Measurements from ENCODE around the gene CDK10. TPM values are rescaled to one million over a fixed set of nuclear protein-coding genes. Genes with fewer than 3 reads are reported as not detected.
A peak's percentile ranks its signal among the peaks of the same experiment; 100 is the strongest.
"Not testable (repeated sequence)": the region's sequence is repeated elsewhere in the genome, so short reads cannot be mapped to it uniquely, and the experiment has no call there.

CDK10 gene
- total RNA-seq, 1 donor from 2014 or later = 40.5 TPM

- not testable (repeated sequence) for H3K27ac ChIP-seq (ENCODE audit: low read depth, low read length); H3K27ac Mint-ChIP-seq (ENCODE audit: unreplicated experiment); H3K4me1 Mint-ChIP-seq (ENCODE audit: low read depth, unreplicated experiment); H4K20me1 ChIP-seq (ENCODE audit: insufficient read depth, low read length); H3K9me3 Mint-ChIP-seq (ENCODE audit: unreplicated experiment); H3K9me3 ChIP-seq (ENCODE audit: insufficient read depth, low read depth, low read length); H3K27me3 Mint-ChIP-seq (ENCODE audit: low read depth, unreplicated experiment); H3K4me3 Mint-ChIP-seq (ENCODE audit: unreplicated experiment); H3K36me3 ChIP-seq (ENCODE audit: insufficient read depth, low read length); H2AFZ ChIP-seq (ENCODE audit: low read depth, low read length); H3K79me2 ChIP-seq (ENCODE audit: insufficient read depth, low read length); H3K4me3 ChIP-seq (ENCODE audit: insufficient read depth, low read depth, low read length); H3K27me3 ChIP-seq (ENCODE audit: insufficient read depth, low read length); FAIRE-seq; H3K9ac ChIP-seq (ENCODE audit: low read length); H3K4me2 ChIP-seq (ENCODE audit: low read length); H3K4me1 ChIP-seq (ENCODE audit: insufficient read depth, low read length)
- TF ChIP-seq, protein P1, sequence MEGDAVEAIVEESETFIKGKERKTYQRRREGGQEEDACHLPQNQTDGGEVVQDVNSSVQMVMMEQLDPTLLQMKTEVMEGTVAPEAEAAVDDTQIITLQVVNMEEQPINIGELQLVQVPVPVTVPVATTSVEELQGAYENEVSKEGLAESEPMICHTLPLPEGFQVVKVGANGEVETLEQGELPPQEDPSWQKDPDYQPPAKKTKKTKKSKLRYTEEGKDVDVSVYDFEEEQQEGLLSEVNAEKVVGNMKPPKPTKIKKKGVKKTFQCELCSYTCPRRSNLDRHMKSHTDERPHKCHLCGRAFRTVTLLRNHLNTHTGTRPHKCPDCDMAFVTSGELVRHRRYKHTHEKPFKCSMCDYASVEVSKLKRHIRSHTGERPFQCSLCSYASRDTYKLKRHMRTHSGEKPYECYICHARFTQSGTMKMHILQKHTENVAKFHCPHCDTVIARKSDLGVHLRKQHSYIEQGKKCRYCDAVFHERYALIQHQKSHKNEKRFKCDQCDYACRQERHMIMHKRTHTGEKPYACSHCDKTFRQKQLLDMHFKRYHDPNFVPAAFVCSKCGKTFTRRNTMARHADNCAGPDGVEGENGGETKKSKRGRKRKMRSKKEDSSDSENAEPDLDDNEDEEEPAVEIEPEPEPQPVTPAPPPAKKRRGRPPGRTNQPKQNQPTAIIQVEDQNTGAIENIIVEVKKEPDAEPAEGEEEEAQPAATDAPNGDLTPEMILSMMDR (IDR thresholded peaks at IDR 0.05; ENCODE audit: insufficient read depth, low read depth, low read length) = peak; percentile 21
- peak; percentile 22 for DNase-seq (ENCODE audit: low read depth)
- H3K36me3 Mint-ChIP-seq (ENCODE audit: low read depth, unreplicated experiment) = peaks cover 27% of the 10 kb centered on the region
These were observed 19.5 kb upstream of the CDK10 start for GRCh38 chr16:89667000-89667399.

GRCh38 chr16:89667633-89668032 is 18.9 kb upstream of the CDK10 start:
- H3K27me3 Mint-ChIP-seq (ENCODE audit: low read depth, unreplicated experiment) = no peaks in the 10 kb centered on the region
- no peak overlapping the region for H2AFZ ChIP-seq (ENCODE audit: low read depth, low read length)
- H3K9me3 ChIP-seq (ENCODE audit: insufficient read depth, low read depth, low read length) = no peaks in the 10 kb centered on the region
- H3K79me2 ChIP-seq (ENCODE audit: insufficient read depth, low read length) = no peaks in the 10 kb centered on the region
- DNase-seq (ENCODE audit: low read depth) (no peak), FAIRE-seq (no peak)
- no peak overlapping the region for H3K27ac Mint-ChIP-seq (ENCODE audit: unreplicated experiment)
- no peak overlapping the region for H3K9ac ChIP-seq (ENCODE audit: low read length)
- no peaks in the 10 kb centered on the region for H3K27me3 ChIP-seq (ENCODE audit: insufficient read depth, low read length)
- TF ChIP-seq, protein P1 (IDR thresholded peaks at IDR 0.05; ENCODE audit: insufficient read depth, low read depth, low read length) = no peak
- TF ChIP-seq EZH2 (IDR thresholded peaks at IDR 0.05; ENCODE audit: insufficient read depth, low read length) = no peak
- no peak overlapping the region for H3K4me2 ChIP-seq (ENCODE audit: low read length)
- no peak overlapping the region for H3K4me3 ChIP-seq (ENCODE audit: insufficient read depth, low read depth, low read length)
- H3K4me1 Mint-ChIP-seq (ENCODE audit: low read depth, unreplicated experiment) = peaks cover 8% of the 10 kb centered on the region
- peaks cover 3% of the 10 kb centered on the region for H3K9me3 Mint-ChIP-seq (ENCODE audit: unreplicated experiment)
- H3K27ac ChIP-seq (ENCODE audit: low read depth, low read length) = no peak overlapping the region
- no peaks in the 10 kb centered on the region for H4K20me1 ChIP-seq (ENCODE audit: insufficient read depth, low read length)
- H3K4me3 Mint-ChIP-seq (ENCODE audit: unreplicated experiment) = no peak overlapping the region
- peaks cover 31% of the 10 kb centered on the region for H3K36me3 Mint-ChIP-seq (ENCODE audit: low read depth, unreplicated experiment)
- peaks cover 3% of the 10 kb centered on the region for H3K36me3 ChIP-seq (ENCODE audit: insufficient read depth, low read length)
- H3K4me1 ChIP-seq (ENCODE audit: insufficient read depth, low read length) = peaks cover 6% of the 10 kb centered on the region

- H3K4me1 Mint-ChIP-seq (ENCODE audit: low read depth, unreplicated experiment) = peaks cover 8% of the 10 kb centered on the region
- H3K9me3 Mint-ChIP-seq (ENCODE audit: unreplicated experiment) = peaks cover 3% of the 10 kb centered on the region
- no peak for TF ChIP-seq EZH2 (IDR thresholded peaks at IDR 0.05; ENCODE audit: insufficient read depth, low read length)
- TF ChIP-seq, protein P1 (IDR thresholded peaks at IDR 0.05; ENCODE audit: insufficient read depth, low read depth, low read length) = no peak
- H2AFZ ChIP-seq (ENCODE audit: low read depth, low read length) = no peak overlapping the region
- no peaks in the 10 kb centered on the region for H3K27me3 Mint-ChIP-seq (ENCODE audit: low read depth, unreplicated experiment)
- FAIRE-seq (no peak), DNase-seq (ENCODE audit: low read depth) (no peak)
- H3K4me3 ChIP-seq (ENCODE audit: insufficient read depth, low read depth, low read length) = no peak overlapping the region
- H3K27ac Mint-ChIP-seq (ENCODE audit: unreplicated experiment) = no peak overlapping the region
- no peaks in the 10 kb centered on the region for H3K79me2 ChIP-seq (ENCODE audit: insufficient read depth, low read length)
- H3K27ac ChIP-seq (ENCODE audit: low read depth, low read length) = no peak overlapping the region
- no peak overlapping the region for H3K9ac ChIP-seq (ENCODE audit: low read length)
- H3K27me3 ChIP-seq (ENCODE audit: insufficient read depth, low read length) = no peaks in the 10 kb centered on the region
- no peaks in the 10 kb centered on the region for H3K9me3 ChIP-seq (ENCODE audit: insufficient read depth, low read depth, low read length)
- no peak overlapping the region for H3K4me2 ChIP-seq (ENCODE audit: low read length)
- no peaks in the 10 kb centered on the region for H3K36me3 ChIP-seq (ENCODE audit: insufficient read depth, low read length)
- H3K4me1 ChIP-seq (ENCODE audit: insufficient read depth, low read length) = peaks cover 6% of the 10 kb centered on the region
- no peak overlapping the region for H3K4me3 Mint-ChIP-seq (ENCODE audit: unreplicated experiment)
- no peaks in the 10 kb centered on the region for H4K20me1 ChIP-seq (ENCODE audit: insufficient read depth, low read length)
- H3K36me3 Mint-ChIP-seq (ENCODE audit: low read depth, unreplicated experiment) = peaks cover 29% of the 10 kb centered on the region
These were observed 17.7 kb upstream of the CDK10 start for GRCh38 chr16:89668790-89669158.
